ENCODE data around the gene ZBED2.

ZBED2 gene

GRCh38 chr3:111601810-111602209 lies 6.7 kb upstream of the ZBED2 start:
- DNase-seq (ENCODE audit: extremely low spot score), result no peak
- ChIA-PET CTCF (no interaction called here), POLR2A (no interaction called here)
- TF ChIP-seq TARDBP (IDR thresholded peaks at IDR 0.05), result no peak
- TF ChIP-seq LEF1 (IDR thresholded peaks at IDR 0.05; ENCODE audit: borderline replicate concordance), result no peak
- no peak for TF ChIP-seq ARNT (IDR thresholded peaks at IDR 0.05)
- no peak for TF ChIP-seq NFRKB (IDR thresholded peaks at IDR 0.05)
- no peak for TF ChIP-seq ZNF384 (IDR thresholded peaks at IDR 0.05)
- TF ChIP-seq SUZ12 (IDR thresholded peaks at IDR 0.05), result no peak
- TF ChIP-seq ELF4 (IDR thresholded peaks at IDR 0.05), result no peak
- no peak for TF ChIP-seq FOXM1 (IDR thresholded peaks at IDR 0.05; ENCODE audit: borderline replicate concordance)
- TF ChIP-seq HDGF (IDR thresholded peaks at IDR 0.05; ENCODE audit: borderline replicate concordance), result no peak
- no peak for TF ChIP-seq CTBP1 (IDR thresholded peaks at IDR 0.05; ENCODE audit: borderline replicate concordance)
- no peak for TF ChIP-seq SP1 (IDR thresholded peaks at IDR 0.05)
- no peak for TF ChIP-seq L3MBTL2 (conservative IDR thresholded peaks at IDR 0.05)
- TF ChIP-seq FOXA1 (IDR thresholded peaks at IDR 0.05), result no peak
- no peak for TF ChIP-seq BHLHE40 (IDR thresholded peaks at IDR 0.05; ENCODE audit: borderline replicate concordance)
- TF ChIP-seq PKNOX1 (IDR thresholded peaks at IDR 0.05), result no peak
- no peak for TF ChIP-seq FOXK2 (IDR thresholded peaks at IDR 0.05)

GRCh38 chr3:111598552-111598951 lies 3.4 kb upstream of the ZBED2 start:
- TF ChIP-seq NFRKB (IDR thresholded peaks at IDR 0.05) (no peak), TARDBP (IDR thresholded peaks at IDR 0.05) (no peak), SUZ12 (IDR thresholded peaks at IDR 0.05) (no peak), FOXM1 (IDR thresholded peaks at IDR 0.05; ENCODE audit: borderline replicate concordance) (no peak), ARNT (IDR thresholded peaks at IDR 0.05) (no peak), L3MBTL2 (conservative IDR thresholded peaks at IDR 0.05) (no peak), PKNOX1 (IDR thresholded peaks at IDR 0.05) (no peak), CTBP1 (IDR thresholded peaks at IDR 0.05; ENCODE audit: borderline replicate concordance) (no peak), FOXA1 (IDR thresholded peaks at IDR 0.05) (no peak), SP1 (IDR thresholded peaks at IDR 0.05) (no peak), ZNF384 (IDR thresholded peaks at IDR 0.05) (no peak)
- POLR2A ChIA-PET, result no interaction called here

GRCh38 chr3:111598139-111598538 lies 3.0 kb upstream of the ZBED2 start:
- no peak for DNase-seq (ENCODE audit: extremely low spot score)
- TF ChIP-seq L3MBTL2 (conservative IDR thresholded peaks at IDR 0.05), result no peak
- TF ChIP-seq LEF1 (IDR thresholded peaks at IDR 0.05; ENCODE audit: borderline replicate concordance), result no peak
- no peak for TF ChIP-seq FOXK2 (IDR thresholded peaks at IDR 0.05)
- no peak for TF ChIP-seq FOXA1 (IDR thresholded peaks at IDR 0.05)
- TF ChIP-seq HDGF (IDR thresholded peaks at IDR 0.05; ENCODE audit: borderline replicate concordance), result no peak
- TF ChIP-seq NFRKB (IDR thresholded peaks at IDR 0.05), result no peak
- TF ChIP-seq ARNT (IDR thresholded peaks at IDR 0.05), result no peak
- CTCF ChIA-PET, result no interaction called here
- POLR2A ChIA-PET, result no interaction called here

More at GRCh38 chr3:111598552-111598951, 3.4 kb upstream of the ZBED2 start:
- CTCF ChIA-PET, result interaction anchor here (1.0 kb wide), 1 partner anchor 28 kb away, joined by 3 read pairs; no protein-coding TSS in a partner anchor
- DNase-seq (ENCODE audit: extremely low spot score), result no peak

GRCh38 chr3:111596328-111596727 lies 1.2 kb upstream of the ZBED2 start:
- POLR2A ChIA-PET, result no interaction called here
- no peak for DNase-seq (ENCODE audit: extremely low spot score)
- no peak for TF ChIP-seq FOXK2 (IDR thresholded peaks at IDR 0.05)
- no peak for TF ChIP-seq ELF4 (IDR thresholded peaks at IDR 0.05)
- TF ChIP-seq FOXA1 (IDR thresholded peaks at IDR 0.05), result no peak
- TF ChIP-seq SUZ12 (IDR thresholded peaks at IDR 0.05), result no peak
- TF ChIP-seq TARDBP (IDR thresholded peaks at IDR 0.05), result no peak
- TF ChIP-seq LEF1 (IDR thresholded peaks at IDR 0.05; ENCODE audit: borderline replicate concordance), result no peak
- no peak for TF ChIP-seq ZNF384 (IDR thresholded peaks at IDR 0.05)
- TF ChIP-seq CTBP1 (IDR thresholded peaks at IDR 0.05; ENCODE audit: borderline replicate concordance), result no peak
- no peak for TF ChIP-seq ARNT (IDR thresholded peaks at IDR 0.05)
- TF ChIP-seq NFRKB (IDR thresholded peaks at IDR 0.05), result no peak
- TF ChIP-seq L3MBTL2 (conservative IDR thresholded peaks at IDR 0.05), result no peak
- CTCF ChIA-PET, result no interaction called here

- TF ChIP-seq SUZ12 (IDR thresholded peaks at IDR 0.05), result no peak
- no peak for TF ChIP-seq NFRKB (IDR thresholded peaks at IDR 0.05)
- no peak for TF ChIP-seq ELF4 (IDR thresholded peaks at IDR 0.05)
- no peak for TF ChIP-seq PKNOX1 (IDR thresholded peaks at IDR 0.05)
- TF ChIP-seq BHLHE40 (IDR thresholded peaks at IDR 0.05; ENCODE audit: borderline replicate concordance), result no peak
- no peak for DNase-seq (ENCODE audit: extremely low spot score)
- POLR2A ChIA-PET, result no interaction called here
- CTCF ChIA-PET, result no interaction called here
Measured at GRCh38 chr3:111594781-111595180, 365 bp downstream of the ZBED2 start.

GRCh38 chr3:111594205-111594604 lies 941 bp downstream of the ZBED2 start:
- CTCF ChIA-PET, result no interaction called here
- TF ChIP-seq ELF4 (IDR thresholded peaks at IDR 0.05) (no peak), SP1 (IDR thresholded peaks at IDR 0.05) (no peak), FOXM1 (IDR thresholded peaks at IDR 0.05; ENCODE audit: borderline replicate concordance) (no peak), CTBP1 (IDR thresholded peaks at IDR 0.05; ENCODE audit: borderline replicate concordance) (no peak), L3MBTL2 (conservative IDR thresholded peaks at IDR 0.05) (no peak), LEF1 (IDR thresholded peaks at IDR 0.05; ENCODE audit: borderline replicate concordance) (no peak), ZNF384 (IDR thresholded peaks at IDR 0.05) (no peak)
- DNase-seq (ENCODE audit: extremely low spot score), result no peak
- POLR2A ChIA-PET, result no interaction called here

- TF ChIP-seq BHLHE40 (IDR thresholded peaks at IDR 0.05; ENCODE audit: borderline replicate concordance), result no peak
- TF ChIP-seq HDGF (IDR thresholded peaks at IDR 0.05; ENCODE audit: borderline replicate concordance), result no peak
- TF ChIP-seq SP1 (IDR thresholded peaks at IDR 0.05), result no peak
- TF ChIP-seq ZNF384 (IDR thresholded peaks at IDR 0.05), result no peak
- TF ChIP-seq NFRKB (IDR thresholded peaks at IDR 0.05), result no peak
- no peak for TF ChIP-seq LEF1 (IDR thresholded peaks at IDR 0.05; ENCODE audit: borderline replicate concordance)
- no peak for TF ChIP-seq FOXA1 (IDR thresholded peaks at IDR 0.05)
- TF ChIP-seq TARDBP (IDR thresholded peaks at IDR 0.05), result no peak
- TF ChIP-seq FOXM1 (IDR thresholded peaks at IDR 0.05; ENCODE audit: borderline replicate concordance), result no peak
- TF ChIP-seq SUZ12 (IDR thresholded peaks at IDR 0.05), result no peak
- TF ChIP-seq CTBP1 (IDR thresholded peaks at IDR 0.05; ENCODE audit: borderline replicate concordance), result no peak
- TF ChIP-seq ELF4 (IDR thresholded peaks at IDR 0.05), result no peak
- TF ChIP-seq PKNOX1 (IDR thresholded peaks at IDR 0.05), result no peak
- TF ChIP-seq FOXK2 (IDR thresholded peaks at IDR 0.05), result no peak
- no peak for TF ChIP-seq L3MBTL2 (conservative IDR thresholded peaks at IDR 0.05)
- no peak for TF ChIP-seq ARNT (IDR thresholded peaks at IDR 0.05)
- CTCF ChIA-PET, result no interaction called here
- POLR2A ChIA-PET, result no interaction called here
- DNase-seq (ENCODE audit: extremely low spot score), result no peak
Measured at GRCh38 chr3:111593666-111594065, 1.5 kb downstream of the ZBED2 start.

All from HEK293T (cell line).